Aorta (tissue), 5 donors: ENCODE results near the gene ZDHHC7. TPM values are rescaled to one million over a fixed set of nuclear protein-coding genes. Genes with fewer than 3 reads are reported as not detected.

ENCODE experiments used
- ATAC-seq: fragments of 200-7000 bp; cut with Tn5 transposase; one replicate; pipeline ENCODE4 v1.9.1; 2022; ENCODE audit warnings: moderate library complexity; ENCODE audit not compliant: low FRiP score
- DNase-seq, 2 donors: peaks; one replicate each; pipeline ENCODE4 v3.0.0-alpha.2; 2020
- H3K27ac ChIP-seq, 2 donors: one replicate each; pipeline ENCODE4 v1.5.1; 2013; ENCODE audit warnings: low read length in 2 of 2, mild to moderate bottlenecking in 2 of 2, moderate library complexity in 2 of 2, control low read depth in 1 of 2, inconsistent platforms in 1 of 2, low read depth in 1 of 2
- H3K27me3 ChIP-seq, 2 donors: one replicate each; pipeline ENCODE4 v1.6.1; 2013; ENCODE audit warnings: control low read depth in 1 of 2, low read length in 1 of 2, mild to moderate bottlenecking in 1 of 2, moderate library complexity in 1 of 2; ENCODE audit not compliant: insufficient read depth in 2 of 2, control insufficient read depth in 1 of 2
- H3K36me3 ChIP-seq, 2 donors: one replicate each; pipeline ENCODE4 v1.6.1; 2013; ENCODE audit warnings: control low read depth in 1 of 2, low read length in 1 of 2, mild to moderate bottlenecking in 1 of 2; ENCODE audit not compliant: insufficient read depth in 2 of 2, control insufficient read depth in 1 of 2
- H3K4me1 ChIP-seq, 2 donors: one replicate each; pipeline ENCODE4 v1.6.1; 2013; ENCODE audit warnings: low read length in 2 of 2, control low read depth in 1 of 2, mild to moderate bottlenecking in 1 of 2, moderate library complexity in 1 of 2; ENCODE audit not compliant: insufficient read depth in 2 of 2, control insufficient read depth in 1 of 2
- H3K4me3 ChIP-seq, 2 donors: one replicate each; pipeline ENCODE4 v1.5.1; 2013; ENCODE audit warnings: low read length in 2 of 2, control low read depth in 1 of 2, mild to moderate bottlenecking in 1 of 2
- H3K9me3 ChIP-seq: one replicate; pipeline ENCODE4 v1.6.1; 2013; ENCODE audit warnings: mild to moderate bottlenecking, low read length; ENCODE audit not compliant: control insufficient read depth
- WGBS, 2 donors: extraction: QIAGEN DNeasy Blood & Tissue Kit; methylation state at CpG; one replicate each; pipeline ENCODE4 v1.1.7; 2013; 5-methylcytosine and 5-hydroxymethylcytosine counted together
- intact Hi-C, 2 donors: fragments of 100-400 bp; cut with DNase I; formaldehyde crosslinking; loops; one replicate each; pipeline versions ENCODE4 v1.14.2 to v1.15.0; 2022
- polyA plus RNA-seq, 2 donors: library from polyadenylated mRNA; stranded (reverse); fragments of 200-250 nt; gene quantifications; one replicate each; pipeline ENCODE4 v1.2.3, GENCODE V29; 2013
- total RNA-seq, 2 donors: library from RNA; stranded (reverse); fragmentation: NEBNext Ultra II Directional; extraction: Animal tissue kit (Norgen Biotek cat#: 25700); gene quantifications; one replicate each; pipeline ENCODE4 v1.2.1, GENCODE V29; 2021
- donor health status: healthy with polysubstance abuse.
- donor health status: Bipolar disorder and iron deficiency.
- donor health status: DM: no; HTN: no; CAD: no.
- donor health status: DM: no; HTN: no; CAD: no.
- donor health status: DM: yes; HTN: yes; CAD: no.

Gene ZDHHC7
- total and polyA plus RNA-seq, 4 donors, result 11.4 to 57.0 (median 36.1) TPM

- 18 to 21% methylated on average over 18 of the region's 18 CpGs for whole genome bisulfite sequencing, 2 donors
- no peaks in the 10 kb centered on the region for H3K36me3 ChIP-seq
- H3K27me3 ChIP-seq, result no peaks in the 10 kb centered on the region
- DNase-seq, result peak; percentile 83 to 94
- ATAC-seq, result peak; percentile 85
- no peaks in the 10 kb centered on the region for H3K4me1 ChIP-seq
- H3K9me3 ChIP-seq, result no peaks in the 10 kb centered on the region
- no peak overlapping the region for H3K27ac ChIP-seq
- H3K4me3 ChIP-seq, result no peak overlapping the region
- intact Hi-C loops, result loop anchor here (1.0 to 5.0 kb wide), 3 partner anchors 45 to 218 kb away; no protein-coding TSS in a partner anchor
Measured at GRCh38 chr16:84970447-84971127, 40.7 kb downstream of the ZDHHC7 start.

GRCh38 chr16:84967828-84968227, 43.5 kb downstream of the ZDHHC7 start:
- Histone ChIP-seq H3K9me3 (no peaks in the 10 kb centered on the region), H3K27ac (no peak overlapping the region), H3K4me3 (no peak overlapping the region), H3K4me1 (no peaks in the 10 kb centered on the region), H3K36me3 (no peaks in the 10 kb centered on the region), H3K27me3 (no peaks in the 10 kb centered on the region)
- DNase-seq (no peak), ATAC-seq (no peak)
- WGBS, 2 donors, result 87% methylated on average over 16 of the region's 16 CpGs
- intact Hi-C loops, result no loop called here

GRCh38 chr16:84965428-84966415, 45.6 kb downstream of the ZDHHC7 start:
- H3K4me1 ChIP-seq, result no peaks in the 10 kb centered on the region
- H3K9me3 ChIP-seq, result no peaks in the 10 kb centered on the region
- H3K36me3 ChIP-seq, result no peaks in the 10 kb centered on the region
- ATAC-seq, result no peak
- DNase-seq, result no peak
- H3K4me3 ChIP-seq, result no peak overlapping the region
- H3K27ac ChIP-seq, result no peak overlapping the region
- 90 to 91% methylated on average over 43 of the region's 43 CpGs for WGBS, 2 donors
- intact Hi-C loops, result no loop called here
- no peaks in the 10 kb centered on the region for H3K27me3 ChIP-seq

GRCh38 chr16:84964386-84965128, 46.8 kb downstream of the ZDHHC7 start:
- Histone ChIP-seq H3K27ac (no peak overlapping the region), H3K27me3 (no peaks in the 10 kb centered on the region), H3K36me3 (no peaks in the 10 kb centered on the region), H3K9me3 (no peaks in the 10 kb centered on the region), H3K4me3 (no peak overlapping the region), H3K4me1 (no peaks in the 10 kb centered on the region)
- ATAC-seq (no peak), DNase-seq (no peak)
- WGBS, 2 donors, result 93 to 95% methylated on average over 19 of the region's 19 CpGs
- intact Hi-C loops, result no loop called here

- WGBS, 2 donors, result 83 to 86% methylated on average over 8 of the region's 8 CpGs
- H3K4me1 ChIP-seq, result no peaks in the 10 kb centered on the region
Measured at GRCh38 chr16:84963066-84963465, 48.3 kb downstream of the ZDHHC7 start.

GRCh38 chr16:84960942-84961341, 50.4 kb downstream of the ZDHHC7 start:
- no peak overlapping the region for H3K27ac ChIP-seq
- no peaks in the 10 kb centered on the region for H3K36me3 ChIP-seq
- H3K4me1 ChIP-seq, result no peaks in the 10 kb centered on the region
- no peak for ATAC-seq
- no peaks in the 10 kb centered on the region for H3K27me3 ChIP-seq
- 67 to 74% methylated on average over 4 of the region's 4 CpGs for WGBS, 2 donors
- H3K4me3 ChIP-seq, result no peak overlapping the region
- intact Hi-C loops, result no loop called here
- no peaks in the 10 kb centered on the region for H3K9me3 ChIP-seq
- DNase-seq, result no peak

More at GRCh38 chr16:84963066-84963465, 48.3 kb downstream of the ZDHHC7 start:
- Histone ChIP-seq H3K9me3 (no peaks in the 10 kb centered on the region), H3K27ac (no peak overlapping the region), H3K27me3 (no peaks in the 10 kb centered on the region), H3K36me3 (no peaks in the 10 kb centered on the region), H3K4me3 (no peak overlapping the region)
- no peak for ATAC-seq
- no peak for DNase-seq
- intact Hi-C loops, result no loop called here

- DNase-seq (no peak), ATAC-seq (no peak)
- intact Hi-C loops, result no loop called here
- 94 to 97% methylated on average over 17 of the region's 17 CpGs for WGBS, 2 donors
- no peak overlapping the region for H3K27ac ChIP-seq
- no peak overlapping the region for H3K4me3 ChIP-seq
- no peaks in the 10 kb centered on the region for H3K36me3 ChIP-seq
- no peaks in the 10 kb centered on the region for H3K27me3 ChIP-seq
- H3K4me1 ChIP-seq, result no peaks in the 10 kb centered on the region
- H3K9me3 ChIP-seq, result no peaks in the 10 kb centered on the region
Measured at GRCh38 chr16:84959784-84960417, 51.4 kb downstream of the ZDHHC7 start.

GRCh38 chr16:84959045-84959576, 52.2 kb downstream of the ZDHHC7 start:
- Histone ChIP-seq H3K36me3 (no peaks in the 10 kb centered on the region), H3K4me1 (no peaks in the 10 kb centered on the region), H3K27ac (no peak overlapping the region), H3K4me3 (no peak overlapping the region), H3K27me3 (no peaks in the 10 kb centered on the region), H3K9me3 (no peaks in the 10 kb centered on the region)
- intact Hi-C loops, result no loop called here
- DNase-seq, result no peak
- ATAC-seq, result no peak
- WGBS, 2 donors, result 92 to 94% methylated on average over 13 of the region's 13 CpGs
